NCI-H774 (cell line): ENCODE measurements around the gene PHF21A.

Source experiments
- DNase-seq: peaks from one replicate; lab custom pipeline; 2025; lab: John Stamatoyannopoulos, UW

The PHF21A gene

DNA sequence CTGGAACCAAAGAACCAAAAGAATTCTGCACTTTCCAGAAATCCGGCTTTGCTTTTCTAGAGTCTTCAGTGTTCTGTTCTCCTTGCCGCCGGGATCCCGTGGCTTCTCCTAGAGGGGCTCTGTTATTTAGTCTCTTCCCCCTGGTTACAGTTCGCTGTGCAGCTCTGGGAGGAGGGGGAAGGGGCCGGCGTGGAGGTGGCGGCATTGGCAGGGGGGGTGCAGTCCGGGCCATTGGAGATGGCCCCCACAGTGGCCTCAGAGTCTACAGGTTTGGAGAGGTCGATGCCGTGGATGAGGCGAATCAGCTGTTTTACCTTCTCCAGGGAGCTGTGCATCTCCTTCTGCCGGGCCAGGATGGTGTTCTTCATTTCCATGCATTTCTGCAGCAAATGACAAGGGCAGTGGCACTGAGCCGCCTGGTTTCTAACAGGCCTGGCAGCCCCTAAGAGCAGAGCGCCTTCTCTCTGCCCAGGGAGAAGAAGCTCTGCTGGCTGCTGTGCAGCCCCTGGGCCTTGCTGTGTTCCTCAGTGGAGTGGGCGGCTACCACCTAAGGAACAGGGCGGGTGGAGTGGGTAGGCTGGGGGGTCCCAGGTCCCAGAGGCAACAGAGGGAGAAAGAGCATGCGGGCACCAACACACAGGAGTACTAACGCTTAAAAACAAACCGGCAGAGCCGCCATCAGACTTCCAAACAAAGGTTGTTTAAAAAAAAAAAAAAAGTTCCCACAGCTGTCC is 187.2 kb downstream of the PHF21A start:
- DNase-seq = no peak

DNA sequence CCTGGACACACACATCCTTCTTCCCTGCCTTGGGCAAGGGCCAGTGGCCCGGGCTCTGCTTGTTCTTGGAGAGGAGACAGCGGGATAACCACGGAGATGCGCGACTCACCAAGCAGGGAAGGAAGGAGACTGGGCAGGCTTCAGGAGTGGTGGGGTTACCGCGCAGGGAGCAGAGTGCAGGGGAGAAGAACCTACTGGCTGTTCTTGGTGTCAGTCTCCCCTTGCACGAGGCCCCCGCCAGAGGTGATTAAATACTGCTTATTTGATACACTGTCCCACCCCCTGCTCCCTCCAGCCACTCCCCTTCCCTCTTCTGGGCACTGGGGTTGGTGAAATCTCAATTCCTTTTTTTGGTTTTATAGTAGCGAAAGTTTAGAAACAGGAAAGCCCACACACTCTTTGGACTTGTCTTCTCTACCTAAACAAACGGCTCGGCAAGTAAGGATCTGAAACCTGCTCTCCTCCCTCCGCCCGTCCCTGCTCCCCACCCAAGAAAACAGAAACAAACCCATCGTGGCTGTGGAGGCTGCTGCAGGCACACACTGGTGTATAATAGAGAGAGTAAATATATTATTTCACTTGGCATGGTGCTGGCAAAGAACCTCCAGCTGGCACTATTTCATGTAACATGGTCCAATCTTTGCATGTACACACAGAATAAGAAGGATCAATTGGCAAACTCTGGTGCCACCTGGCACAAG is 188.0 kb downstream of the PHF21A start:
- DNase-seq = no peak

- DNase-seq = no peak
Measured at GRCh38 chr11:45932217-45932616, 189.0 kb downstream of the PHF21A start.

DNA sequence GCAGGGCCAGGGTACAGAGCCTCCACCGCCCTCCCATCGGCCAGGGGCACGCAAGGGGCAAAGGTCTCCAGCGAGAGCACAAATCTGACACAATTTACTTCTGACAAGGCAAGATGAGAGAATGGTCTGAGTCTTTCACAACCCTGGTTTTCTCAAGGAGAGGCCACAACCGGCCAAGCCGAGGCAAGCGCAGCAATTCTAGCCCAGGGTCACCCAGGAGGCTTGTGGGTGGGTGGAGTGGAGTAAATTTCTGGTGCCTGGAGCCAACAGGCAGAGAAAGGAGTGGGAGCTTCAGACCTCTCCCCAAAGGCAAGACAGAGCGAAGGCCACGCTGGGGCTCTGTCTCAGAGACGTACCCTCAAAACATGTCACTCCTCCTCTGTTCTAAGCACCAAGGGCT is 189.5 kb downstream of the PHF21A start:
- no peak for DNase-seq

- DNase-seq = no peak
Measured at GRCh38 chr11:45930951-45931570, 190.2 kb downstream of the PHF21A start.

- peak; percentile 94 for DNase-seq
Measured at GRCh38 chr11:45930031-45930794, 191.0 kb downstream of the PHF21A start.

GRCh38 chr11:45929486-45930030 is 191.7 kb downstream of the PHF21A start:
- DNase-seq = no peak

GRCh38 chr11:45928535-45929215 is 192.6 kb downstream of the PHF21A start:
- DNase-seq = no peak

GRCh38 chr11:45927684-45928413 is 193.4 kb downstream of the PHF21A start:
- no peak for DNase-seq

DNA sequence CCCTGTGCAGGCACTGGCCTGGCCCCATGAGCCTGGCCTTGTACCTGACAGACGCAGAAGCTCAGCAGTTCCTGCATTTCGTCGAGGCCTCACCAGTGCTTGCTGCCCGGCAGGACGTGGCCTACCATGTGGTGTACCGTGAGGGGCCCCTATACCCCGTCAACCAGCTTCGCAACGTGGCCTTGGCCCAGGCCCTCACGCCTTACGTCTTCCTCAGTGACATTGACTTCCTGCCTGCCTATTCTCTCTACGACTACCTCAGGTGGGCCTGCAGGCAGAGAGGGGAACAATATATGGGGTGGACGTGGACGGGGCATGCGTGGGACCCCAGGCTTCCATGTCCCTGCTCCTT is 193.9 kb downstream of the PHF21A start:
- DNase-seq = no peak

DNA sequence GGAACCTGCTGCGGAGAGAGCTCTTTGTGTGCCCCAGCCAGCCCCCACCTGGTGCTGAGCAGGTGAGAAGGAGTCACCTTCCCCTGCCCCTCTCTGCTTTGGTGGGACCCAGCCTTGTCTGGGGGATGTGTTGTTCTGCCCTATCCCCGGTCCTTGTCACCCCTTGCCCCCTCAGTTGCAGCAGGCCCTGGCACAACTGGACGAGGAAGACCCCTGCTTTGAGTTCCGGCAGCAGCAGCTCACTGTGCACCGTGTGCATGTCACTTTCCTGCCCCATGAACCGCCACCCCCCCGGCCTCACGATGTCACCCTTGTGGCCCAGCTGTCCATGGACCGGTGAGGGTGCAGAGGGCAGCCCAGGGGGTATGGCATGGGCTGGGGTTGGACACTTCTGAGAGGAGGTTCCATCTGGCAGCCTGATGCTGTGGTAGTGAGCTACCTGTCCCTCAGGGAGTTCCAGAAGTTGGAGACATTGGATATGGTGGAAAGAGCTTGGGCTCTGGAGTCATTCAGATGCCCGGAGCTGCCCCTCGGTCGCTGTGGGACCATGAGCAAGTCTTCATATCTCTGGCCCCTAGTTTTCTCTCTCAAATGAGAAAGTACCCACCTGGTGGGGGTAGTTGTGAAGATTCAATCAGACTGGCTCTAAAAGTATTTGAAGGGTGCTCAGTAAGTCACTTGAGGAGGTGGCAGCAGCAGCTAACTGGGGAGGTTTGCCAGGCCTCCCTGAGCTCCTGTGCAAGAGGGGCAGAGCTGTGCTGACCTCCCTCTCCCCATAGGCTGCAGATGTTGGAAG is 194.5 kb downstream of the PHF21A start:
- DNase-seq = no peak

- DNase-seq = no peak
Measured at GRCh38 chr11:45926001-45926401, 195.3 kb downstream of the PHF21A start.

DNA sequence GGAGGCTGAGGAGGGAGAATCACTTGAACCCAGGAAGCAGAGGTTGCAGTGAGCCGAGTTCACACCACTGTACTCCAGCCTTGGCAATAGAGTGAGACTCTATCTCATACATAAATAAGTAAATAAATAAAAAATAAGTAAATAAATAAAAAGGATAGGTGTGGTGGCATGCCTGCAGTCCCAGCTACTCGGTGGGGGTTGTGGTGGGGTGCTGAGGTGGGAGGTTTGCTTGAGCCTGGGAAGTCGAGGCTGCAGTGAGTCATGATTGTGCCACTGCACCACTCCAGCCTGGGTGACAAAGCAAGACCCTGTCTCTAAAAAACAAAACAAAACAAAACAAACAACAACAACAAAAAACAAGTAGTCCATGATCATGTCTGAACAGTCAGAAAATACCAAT is 195.7 kb downstream of the PHF21A start:
- no peak for DNase-seq

DNA sequence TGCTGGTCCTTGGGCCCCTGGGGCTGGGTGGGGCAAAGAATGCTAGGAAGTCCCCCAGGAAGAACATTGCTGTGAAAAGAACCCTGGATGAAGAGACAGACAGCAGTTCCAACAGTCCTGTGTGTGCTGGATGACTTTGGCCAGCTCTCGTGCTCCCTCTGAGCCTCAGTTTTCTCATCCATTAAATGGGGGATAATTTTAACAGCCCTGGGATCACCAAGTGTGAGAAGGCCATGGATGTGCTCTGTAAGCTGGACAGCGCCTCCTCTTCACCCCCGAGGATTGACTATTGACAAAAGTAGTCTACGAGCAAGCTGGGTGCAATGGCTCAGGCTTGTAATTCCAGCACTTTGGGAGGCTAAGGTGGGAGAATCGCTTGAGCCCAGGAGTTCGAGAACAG is 196.3 kb downstream of the PHF21A start:
- no peak for DNase-seq

GRCh38 chr11:45924036-45924915 is 197.0 kb downstream of the PHF21A start:
- no peak for DNase-seq

- DNase-seq = peak; percentile 82
Measured at GRCh38 chr11:45922425-45923082, 198.7 kb downstream of the PHF21A start, which contains the start of gene LARGE2. LARGE2 (plus strand) TSS chr11:45922656; CDS start chr11:45922883, 227 bp downstream.

GRCh38 chr11:45921561-45922424 is 199.5 kb downstream of the PHF21A start:
- peak; percentile 93 for DNase-seq
